ENCODE results near the gene VIM.

- TF ChIP-seq, protein P1, sequence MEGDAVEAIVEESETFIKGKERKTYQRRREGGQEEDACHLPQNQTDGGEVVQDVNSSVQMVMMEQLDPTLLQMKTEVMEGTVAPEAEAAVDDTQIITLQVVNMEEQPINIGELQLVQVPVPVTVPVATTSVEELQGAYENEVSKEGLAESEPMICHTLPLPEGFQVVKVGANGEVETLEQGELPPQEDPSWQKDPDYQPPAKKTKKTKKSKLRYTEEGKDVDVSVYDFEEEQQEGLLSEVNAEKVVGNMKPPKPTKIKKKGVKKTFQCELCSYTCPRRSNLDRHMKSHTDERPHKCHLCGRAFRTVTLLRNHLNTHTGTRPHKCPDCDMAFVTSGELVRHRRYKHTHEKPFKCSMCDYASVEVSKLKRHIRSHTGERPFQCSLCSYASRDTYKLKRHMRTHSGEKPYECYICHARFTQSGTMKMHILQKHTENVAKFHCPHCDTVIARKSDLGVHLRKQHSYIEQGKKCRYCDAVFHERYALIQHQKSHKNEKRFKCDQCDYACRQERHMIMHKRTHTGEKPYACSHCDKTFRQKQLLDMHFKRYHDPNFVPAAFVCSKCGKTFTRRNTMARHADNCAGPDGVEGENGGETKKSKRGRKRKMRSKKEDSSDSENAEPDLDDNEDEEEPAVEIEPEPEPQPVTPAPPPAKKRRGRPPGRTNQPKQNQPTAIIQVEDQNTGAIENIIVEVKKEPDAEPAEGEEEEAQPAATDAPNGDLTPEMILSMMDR (IDR thresholded peaks at IDR 0.05; ENCODE audit: insufficient read depth, low read length) = no peak
- TF ChIP-seq POLR2AphosphoS5 (IDR thresholded peaks at IDR 0.05; ENCODE audit: low read depth) (no peak), REST (IDR thresholded peaks at IDR 0.05; ENCODE audit: insufficient replicate concordance, low read depth) (no peak), GABPA (IDR thresholded peaks at IDR 0.05; ENCODE audit: low read depth) (no peak), SPI1 (IDR thresholded peaks at IDR 0.05; ENCODE audit: borderline replicate concordance, low read depth) (no peak)
Measured at GRCh38 chr10:17210361-17210760, 17.7 kb upstream of the VIM start.
